ENCODE results near the gene ERGIC1. TPM values are rescaled to one million over a fixed set of nuclear protein-coding genes. Genes with fewer than 3 reads are reported as not detected.

ERGIC1 gene
- total RNA-seq, 2 donors from 2014 or later, result 46.5 to 93.1 TPM

DNA sequence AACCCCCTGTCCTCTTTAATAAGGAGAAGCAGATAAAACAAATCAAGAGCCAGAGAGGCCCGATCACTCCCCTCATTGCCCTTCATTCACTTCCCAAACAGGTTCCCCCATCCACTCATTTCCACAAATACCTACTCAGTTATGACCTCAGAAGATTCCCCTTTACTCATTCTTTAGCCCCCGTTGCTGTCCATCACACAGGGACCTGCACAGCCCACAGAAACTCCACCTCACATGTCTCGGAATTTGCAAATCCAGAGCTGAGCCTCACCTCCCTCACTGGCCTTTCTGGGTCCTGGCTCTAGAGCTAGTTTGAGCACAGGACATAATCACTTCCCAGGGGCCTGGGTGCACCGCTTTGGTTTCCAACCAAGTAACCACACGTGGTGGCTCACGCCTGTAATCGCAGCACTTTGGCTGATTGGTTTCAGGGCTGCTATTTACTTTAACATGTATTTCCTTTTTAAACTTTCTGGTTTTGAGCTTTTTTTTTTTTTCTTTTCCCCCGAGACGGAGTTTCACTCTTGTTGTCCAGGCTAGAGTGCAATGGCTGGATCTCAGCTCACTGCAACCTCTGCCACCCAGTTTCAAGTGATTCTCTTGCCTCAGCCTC lies 167.3 kb downstream of the ERGIC1 start:
- H3K27ac ChIP-seq, result no peak overlapping the region
- ATAC-seq (no peak), DNase-seq (no peak)
- no peak for TF ChIP-seq POLR2A (IDR thresholded peaks at IDR 0.05)
- TF ChIP-seq, protein P1, sequence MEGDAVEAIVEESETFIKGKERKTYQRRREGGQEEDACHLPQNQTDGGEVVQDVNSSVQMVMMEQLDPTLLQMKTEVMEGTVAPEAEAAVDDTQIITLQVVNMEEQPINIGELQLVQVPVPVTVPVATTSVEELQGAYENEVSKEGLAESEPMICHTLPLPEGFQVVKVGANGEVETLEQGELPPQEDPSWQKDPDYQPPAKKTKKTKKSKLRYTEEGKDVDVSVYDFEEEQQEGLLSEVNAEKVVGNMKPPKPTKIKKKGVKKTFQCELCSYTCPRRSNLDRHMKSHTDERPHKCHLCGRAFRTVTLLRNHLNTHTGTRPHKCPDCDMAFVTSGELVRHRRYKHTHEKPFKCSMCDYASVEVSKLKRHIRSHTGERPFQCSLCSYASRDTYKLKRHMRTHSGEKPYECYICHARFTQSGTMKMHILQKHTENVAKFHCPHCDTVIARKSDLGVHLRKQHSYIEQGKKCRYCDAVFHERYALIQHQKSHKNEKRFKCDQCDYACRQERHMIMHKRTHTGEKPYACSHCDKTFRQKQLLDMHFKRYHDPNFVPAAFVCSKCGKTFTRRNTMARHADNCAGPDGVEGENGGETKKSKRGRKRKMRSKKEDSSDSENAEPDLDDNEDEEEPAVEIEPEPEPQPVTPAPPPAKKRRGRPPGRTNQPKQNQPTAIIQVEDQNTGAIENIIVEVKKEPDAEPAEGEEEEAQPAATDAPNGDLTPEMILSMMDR (IDR thresholded peaks at IDR 0.05), result no peak
- H3K9me3 ChIP-seq, result no peaks in the 10 kb centered on the region
- H3K27me3 ChIP-seq, result no peaks in the 10 kb centered on the region
- 79 to 83% methylated on average over 9 of the region's 9 CpGs for WGBS, 2 donors
- no peaks in the 10 kb centered on the region for H3K36me3 ChIP-seq (replicated peaks in 1 of 2; ENCODE audit: insufficient read depth in 1 of 2, low read depth in 2 of 2)
- H3K4me3 ChIP-seq, result no peak overlapping the region
- peaks cover 19% of the 10 kb centered on the region for H3K4me1 ChIP-seq
- intact Hi-C loops (cut with DNase I), result no loop called here

Small RNA genes within 50 kb of the gene (small RNA-seq; reads per million reads assigned to genes)
- gene AC022217.4, result not detected

Other genes with a start within 250 kb of the ERGIC1 start
- 10 to 100 TPM in 1 of 2 donors, 1 to 10 TPM in 1; 9.9 to 12.2 TPM for gene NEURL1B, start 193.0 kb upstream of the ERGIC1 start, total RNA-seq
- gene DUSP1, start 63.1 kb upstream of the ERGIC1 start, total RNA-seq, result 100 to 1,000 TPM; 248 to 808 TPM
- 10 to 100 TPM in 1 of 2 donors, 1 to 10 TPM in 1; 7.3 to 11.4 TPM for gene RPL26L1, start 125.2 kb downstream of the ERGIC1 start, total RNA-seq
- 10 to 100 TPM; 41.2 to 68.7 TPM for gene ATP6V0E1, start 149.5 kb downstream of the ERGIC1 start, total RNA-seq
- gene CREBRF, start 222.1 kb downstream of the ERGIC1 start, total RNA-seq, result 10 to 100 TPM; 19.7 to 37.2 TPM

All from body of pancreas (tissue), 4 donors.